Duodenal mucosa (tissue), 2 donors: ENCODE results near the gene TTC16.

Experiments used
- H3K27ac ChIP-seq: one replicate; pipeline ENCODE4 v1.7.0; 2013; ENCODE audit warnings: low read depth, low read length
- H3K27me3 ChIP-seq, 2 donors: one replicate each; pipeline ENCODE4 v1.7.0; 2013; ENCODE audit warnings: low read length in 2 of 2, control low read depth in 1 of 2; ENCODE audit not compliant: insufficient read depth in 2 of 2, control insufficient read depth in 1 of 2
- H3K36me3 ChIP-seq, 2 donors: one replicate each; pipeline ENCODE4 v1.7.0; 2013; ENCODE audit warnings: low read length in 2 of 2, control low read depth in 1 of 2; ENCODE audit not compliant: insufficient read depth in 2 of 2, control insufficient read depth in 1 of 2
- H3K4me1 ChIP-seq, 2 donors: one replicate each; pipeline ENCODE4 v1.7.0; 2013; ENCODE audit warnings: low read length in 2 of 2, control low read depth in 1 of 2; ENCODE audit not compliant: insufficient read depth in 2 of 2, control insufficient read depth in 1 of 2
- H3K4me3 ChIP-seq, 2 donors: one replicate each; pipeline ENCODE4 v1.7.0; 2013; ENCODE audit warnings: low read length in 2 of 2, low read depth in 1 of 2
- H3K9ac ChIP-seq, 2 donors: one replicate each; pipeline ENCODE4 v1.7.0; 2013; ENCODE audit warnings: low read length in 2 of 2, low read depth in 1 of 2
- H3K9me3 ChIP-seq, 2 donors: one replicate each; pipeline ENCODE4 v1.7.0; 2013; ENCODE audit warnings: low read length in 2 of 2, control low read depth in 1 of 2; ENCODE audit not compliant: control insufficient read depth in 1 of 2

TTC16 gene

GRCh38 chr9:127683723-127684122 is 32.2 kb upstream of the TTC16 start:
- Histone ChIP-seq H3K27me3 (no peaks in the 10 kb centered on the region), H3K4me3 (no peak overlapping the region), H3K9ac (no peak overlapping the region), H3K27ac (no peak overlapping the region), H3K4me1 (no peaks in the 10 kb centered on the region), H3K36me3 (peaks cover 0 to 20% of the 10 kb centered on the region in 2 donors), H3K9me3 (no peaks in the 10 kb centered on the region)

- no peak overlapping the region for H3K4me3 ChIP-seq
- no peaks in the 10 kb centered on the region for H3K9me3 ChIP-seq
- no peaks in the 10 kb centered on the region for H3K4me1 ChIP-seq
- H3K27ac ChIP-seq: no peak overlapping the region
- H3K27me3 ChIP-seq: no peaks in the 10 kb centered on the region
- no peak overlapping the region for H3K9ac ChIP-seq
- H3K36me3 ChIP-seq: peaks cover 0 to 16% of the 10 kb centered on the region in 2 donors
Measured at GRCh38 chr9:127684576-127684975, 31.3 kb upstream of the TTC16 start.

- peaks cover 0 to 16% of the 10 kb centered on the region in 2 donors for H3K36me3 ChIP-seq
- no peak overlapping the region for H3K27ac ChIP-seq
- H3K9me3 ChIP-seq: no peaks in the 10 kb centered on the region
- H3K4me1 ChIP-seq: no peaks in the 10 kb centered on the region
- no peak overlapping the region for H3K4me3 ChIP-seq
- H3K27me3 ChIP-seq: no peaks in the 10 kb centered on the region
- H3K9ac ChIP-seq: no peak overlapping the region
Measured at GRCh38 chr9:127686461-127687393, 29.2 kb upstream of the TTC16 start.

- no peaks in the 10 kb centered on the region for H3K4me1 ChIP-seq
- H3K9ac ChIP-seq: no peak overlapping the region
- peaks cover 0 to 9% of the 10 kb centered on the region in 2 donors for H3K36me3 ChIP-seq
Measured at GRCh38 chr9:127689329-127690000, 26.4 kb upstream of the TTC16 start.

GRCh38 chr9:127690735-127691134 is 25.1 kb upstream of the TTC16 start:
- Histone ChIP-seq H3K27ac (no peak overlapping the region), H3K4me3 (no peak overlapping the region), H3K27me3 (no peaks in the 10 kb centered on the region), H3K36me3 (peaks cover 0 to 9% of the 10 kb centered on the region in 2 donors), H3K9ac (no peak overlapping the region), H3K4me1 (peaks cover 0 to 4% of the 10 kb centered on the region in 2 donors), H3K9me3 (no peaks in the 10 kb centered on the region)

More at GRCh38 chr9:127689329-127690000, 26.4 kb upstream of the TTC16 start:
- no peaks in the 10 kb centered on the region for H3K27me3 ChIP-seq
- H3K4me3 ChIP-seq: no peak overlapping the region
- H3K27ac ChIP-seq: no peak overlapping the region
- H3K9me3 ChIP-seq: no peaks in the 10 kb centered on the region

- Histone ChIP-seq H3K4me3 (no peak overlapping the region), H3K27ac (no peak overlapping the region), H3K4me1 (peaks cover 0 to 4% of the 10 kb centered on the region in 2 donors), H3K9ac (no peak overlapping the region), H3K9me3 (no peaks in the 10 kb centered on the region), H3K36me3 (peaks cover 0 to 4% of the 10 kb centered on the region in 2 donors), H3K27me3 (no peaks in the 10 kb centered on the region)
Measured at GRCh38 chr9:127692071-127692470, 23.8 kb upstream of the TTC16 start.

- Histone ChIP-seq H3K27me3 (no peaks in the 10 kb centered on the region), H3K4me3 (no peak overlapping the region), H3K36me3 (peaks cover 0 to 4% of the 10 kb centered on the region in 2 donors), H3K27ac (no peak overlapping the region), H3K9ac (no peak overlapping the region), H3K9me3 (no peaks in the 10 kb centered on the region), H3K4me1 (peaks cover 0 to 4% of the 10 kb centered on the region in 2 donors)
Measured at GRCh38 chr9:127693143-127693542, 22.7 kb upstream of the TTC16 start.

- no peak overlapping the region for H3K27ac ChIP-seq
- H3K4me1 ChIP-seq: peaks cover 0 to 4% of the 10 kb centered on the region in 2 donors
- no peak overlapping the region for H3K4me3 ChIP-seq
- H3K36me3 ChIP-seq: peaks cover 0 to 4% of the 10 kb centered on the region in 2 donors
- H3K27me3 ChIP-seq: no peaks in the 10 kb centered on the region
- no peak overlapping the region for H3K9ac ChIP-seq
- H3K9me3 ChIP-seq: no peaks in the 10 kb centered on the region
Measured at GRCh38 chr9:127693697-127694096, 22.2 kb upstream of the TTC16 start.

- no peak overlapping the region for H3K27ac ChIP-seq
Measured at GRCh38 chr9:127694890-127695720, 20.8 kb upstream of the TTC16 start.

More at GRCh38 chr9:127694890-127695720, 20.8 kb upstream of the TTC16 start:
- Histone ChIP-seq H3K9me3 (no peaks in the 10 kb centered on the region), H3K9ac (no peak overlapping the region), H3K4me1 (peaks cover 0 to 8% of the 10 kb centered on the region in 2 donors), H3K4me3 (no peak overlapping the region), H3K36me3 (peaks cover 0 to 4% of the 10 kb centered on the region in 2 donors), H3K27me3 (no peaks in the 10 kb centered on the region)
